H1 (cell line): ENCODE results near the gene STAC. TPM values are rescaled to one million over a fixed set of nuclear protein-coding genes. Genes with fewer than 3 reads are reported as not detected.
A peak's percentile ranks its signal among the peaks of the same experiment; 100 is the strongest.

Experiments used
- CTCF ChIA-PET: fragments of 300-600 bp; sonication (Branson Sonifier 250); formaldehyde crosslinking; loops from one replicate; lab custom pipeline; 2021; ENCODE audit not compliant: partially characterized antibody; lab: Charles Lee
- POLR2A ChIA-PET: fragments of 300-600 bp; sonication (Branson Sonifier 250); formaldehyde crosslinking; loops from one replicate; lab custom pipeline; 2021; ENCODE audit warnings: inconsistent platforms; ENCODE audit not compliant: partially characterized antibody; lab: Charles Lee
- DNase-seq, 2 experiments: peaks; one replicate each; pipeline versions ENCODE4 v3.0.0 to v3.0.0-alpha.2; 2010 to 2022; ENCODE audit warnings: low spot score in 2 of 2, low read depth in 1 of 2, mixed read lengths in 1 of 2
- FAIRE-seq: peaks from 2 replicates; lab custom pipeline; 2011; peaks lifted over from hg19 to GRCh38; lab: Jason Lieb, UNC
- H2AFZ ChIP-seq: 2 replicates; pipeline ENCODE4 v1.8.1; 2012; ENCODE audit warnings: low read length, inconsistent platforms
- H2AK5ac ChIP-seq: 2 replicates; pipeline ENCODE4 v1.6.1; 2013; ENCODE audit warnings: low read depth, low read length
- H2BK120ac ChIP-seq: replicated peaks from 2 replicates; pipeline ENCODE3; 2013; ENCODE audit warnings: low read depth, low read length, inconsistent platforms
- H2BK12ac ChIP-seq: 2 replicates; pipeline ENCODE4 v1.6.1; 2013; ENCODE audit warnings: low read depth, low read length
- H2BK15ac ChIP-seq: 2 replicates; pipeline ENCODE4 v1.6.1; 2013; ENCODE audit warnings: low read length
- H2BK20ac ChIP-seq: 2 replicates; pipeline ENCODE4 v1.6.1; 2013; ENCODE audit warnings: low read length
- H2BK5ac ChIP-seq: 2 replicates; pipeline ENCODE4 v1.6.1; 2013; ENCODE audit warnings: low read depth, low read length
- H3K14ac ChIP-seq: 2 replicates; pipeline ENCODE4 v1.6.1; 2013; ENCODE audit warnings: inconsistent platforms; ENCODE audit not compliant: insufficient read length
- H3K18ac ChIP-seq: 2 replicates; pipeline ENCODE4 v1.6.1; 2013; ENCODE audit warnings: low read length; ENCODE audit errors: extremely low read depth
- H3K23ac ChIP-seq: 2 replicates; pipeline ENCODE4 v1.6.1; 2013; ENCODE audit warnings: inconsistent platforms; ENCODE audit not compliant: insufficient read length
- H3K23me2 ChIP-seq: 2 replicates; pipeline ENCODE4 v1.6.1; 2013; ENCODE audit warnings: low read depth, low read length
- H3K27ac ChIP-seq: 2 replicates; pipeline ENCODE4 v1.6.1; 2011; ENCODE audit warnings: low read depth, low read length, inconsistent platforms
- H3K27me3 ChIP-seq, 4 experiments: replicated peaks in 1 of 4; 1 replicate in 1 of 4; 2 replicates in 3 of 4; pipeline versions ENCODE4 v1.6.1 to v1.8.1; 2011 to 2013; ENCODE audit warnings: low read length in 3 of 4, mild to moderate bottlenecking in 3 of 4, inconsistent platforms in 2 of 4, mixed read lengths in 2 of 4, moderate library complexity in 1 of 4; ENCODE audit not compliant: control insufficient read depth in 3 of 4, insufficient read depth in 3 of 4; ENCODE audit errors: extremely low read depth in 1 of 4
- H3K36me3 ChIP-seq, 4 experiments: 2 replicates each; pipeline versions ENCODE4 v1.6.1 to v1.8.1; 2011 to 2013; ENCODE audit warnings: mild to moderate bottlenecking in 4 of 4, low read length in 3 of 4, moderate library complexity in 2 of 4, control low read depth in 1 of 4, inconsistent platforms in 1 of 4; ENCODE audit not compliant: insufficient read depth in 4 of 4, control insufficient read depth in 2 of 4
- H3K4ac ChIP-seq: replicated peaks from 2 replicates; pipeline ENCODE3; 2013; ENCODE audit warnings: low read length, low read depth, mixed read lengths, inconsistent platforms; ENCODE audit not compliant: insufficient read length
- H3K4me1 ChIP-seq, 4 experiments: replicated peaks in 1 of 4; 1 replicate in 1 of 4; 2 replicates in 3 of 4; pipeline versions ENCODE4 v1.6.1 to v1.8.1; 2011 to 2013; ENCODE audit warnings: low read length in 3 of 4, inconsistent platforms in 2 of 4, mixed read lengths in 1 of 4; ENCODE audit not compliant: insufficient read depth in 4 of 4, control insufficient read depth in 3 of 4
- H3K4me2 ChIP-seq, 2 experiments: 2 replicates each; pipeline versions ENCODE4 v1.6.1 to v1.8.1; 2011 to 2013; ENCODE audit warnings: low read depth in 2 of 2, low read length in 2 of 2, control low read depth in 1 of 2, inconsistent platforms in 1 of 2, mild to moderate bottlenecking in 1 of 2; ENCODE audit not compliant: insufficient read depth in 1 of 2
- H3K4me3 ChIP-seq, 4 experiments: fragments of 200-600, 300-600 bp in 1 of 4; sonication (generic), shearing (Covaris generic), sonication (Bioruptor Twin) in 1 of 4; 2 replicates each; pipeline versions ENCODE4 v1.5.1 to v1.8.1; 2011 to 2016; ENCODE audit warnings: low read length in 4 of 4, low read depth in 3 of 4, control low read depth in 2 of 4, inconsistent platforms in 2 of 4, mild to moderate bottlenecking in 2 of 4, mixed read lengths in 1 of 4, moderate library complexity in 1 of 4; ENCODE audit not compliant: insufficient read depth in 2 of 4; ENCODE audit errors: extremely low read depth in 1 of 4
- H3K56ac ChIP-seq: replicated peaks from 2 replicates; pipeline ENCODE3; 2013; ENCODE audit warnings: low read depth, mild to moderate bottlenecking, mixed read lengths, low read length, inconsistent platforms; ENCODE audit not compliant: insufficient read length
- H3K79me1 ChIP-seq: 2 replicates; pipeline ENCODE4 v1.6.1; 2013; ENCODE audit warnings: low read depth, low read length, control low read depth
- H3K79me2 ChIP-seq, 2 experiments: 2 replicates each; pipeline versions ENCODE4 v1.6.1 to v1.8.1; 2012 to 2013; ENCODE audit warnings: low read length in 2 of 2, mild to moderate bottlenecking in 2 of 2, inconsistent platforms in 1 of 2; ENCODE audit not compliant: insufficient read depth in 2 of 2, control insufficient read depth in 1 of 2
- H3K9ac ChIP-seq, 4 experiments: replicated peaks in 1 of 4; 1 replicate in 1 of 4; 2 replicates in 3 of 4; pipeline versions ENCODE4 v1.6.1 to v1.8.1; 2011 to 2013; ENCODE audit warnings: low read depth in 3 of 4, low read length in 3 of 4, control low read depth in 2 of 4, mild to moderate bottlenecking in 2 of 4, moderate library complexity in 2 of 4, inconsistent platforms in 1 of 4; ENCODE audit errors: extremely low read depth in 1 of 4
- H3K9me3 ChIP-seq, 2 experiments: 2 replicates each; pipeline versions ENCODE4 v1.6.1 to v1.8.1; 2012 to 2013; ENCODE audit warnings: mild to moderate bottlenecking in 2 of 2, moderate library complexity in 2 of 2, control low read depth in 1 of 2, inconsistent platforms in 1 of 2, low read depth in 1 of 2, low read length in 1 of 2, mixed read lengths in 1 of 2; ENCODE audit not compliant: insufficient read depth in 2 of 2
- H4K20me1 ChIP-seq, 2 experiments: replicated peaks in 1 of 2; 2 replicates each; pipeline versions ENCODE3 to v1.8.1; 2011 to 2013; ENCODE audit warnings: inconsistent platforms in 2 of 2, low read length in 2 of 2, mild to moderate bottlenecking in 1 of 2; ENCODE audit not compliant: insufficient read depth in 2 of 2, control insufficient read depth in 1 of 2
- H4K5ac ChIP-seq: 2 replicates; pipeline ENCODE4 v1.6.1; 2013; ENCODE audit warnings: low read length, low read depth, mixed read lengths, inconsistent platforms; ENCODE audit not compliant: insufficient read length
- H4K8ac ChIP-seq: 2 replicates; pipeline ENCODE4 v1.8.0; 2013; ENCODE audit warnings: mild to moderate bottlenecking, moderate library complexity, low read length, inconsistent platforms; ENCODE audit not compliant: insufficient read depth; ENCODE audit errors: extremely low read depth
- H4K91ac ChIP-seq: replicated peaks from 2 replicates; pipeline ENCODE3; 2013; ENCODE audit warnings: low read length, mixed read lengths, inconsistent platforms; ENCODE audit not compliant: insufficient read length
- JUND ChIP-seq: IDR thresholded peaks from 2 replicates; pipeline ENCODE4 v1.6.1; 2011; ENCODE audit warnings: mild to moderate bottlenecking, improper control_type of control experiment, low read length
- MAFK ChIP-seq: IDR thresholded peaks from 2 replicates; pipeline ENCODE4 v1.6.1; 2012; ENCODE audit warnings: low read depth, mild to moderate bottlenecking, improper control_type of control experiment, low read length
- SAP30 ChIP-seq: fragments of 300-600 bp; sonication (generic); IDR thresholded peaks from 2 replicates; pipeline ENCODE4 v1.7.1; 2012; ENCODE audit warnings: low read length, moderate library complexity, mild to moderate bottlenecking, inconsistent platforms; ENCODE audit not compliant: insufficient read depth, insufficient replicate concordance
- WGBS, 2 experiments: shearing (Covaris generic) in 1 of 2; methylation state at CpG; one replicate each; pipeline versions ENCODE4 v1.1.6 to v1.1.7; 2013 to 2015; ENCODE audit warnings: low lambda C conversion rate in 2 of 2, mixed read lengths in 2 of 2, inconsistent platforms in 1 of 2, low coverage in 1 of 2, missing lambda C conversion rate in 1 of 2; ENCODE audit not compliant: insufficient replicate concordance in 2 of 2, insufficient coverage in 1 of 2, insufficient read length in 1 of 2; ENCODE audit errors: extremely low coverage in 1 of 2, missing lambda C conversion rate in 1 of 2; 5-methylcytosine and 5-hydroxymethylcytosine counted together
- polyA plus RNA-seq, 7 experiments: library from polyadenylated mRNA; depleted of rRNA in 3 of 7; stranded (reverse) in 5 of 7; unstranded in 2 of 7; fragments of >200 nt in 5 of 7; fragments of 200-250 nt in 2 of 7; gene quantifications; 1 replicate in 5 of 7; 2 replicates in 1 of 7; 4 replicates in 1 of 7; pipeline versions ENCODE4 v1.2.1 to v1.2.3, GENCODE V29; 2011 to 2013; ENCODE audit warnings: missing spikeins in 2 of 7, mixed read lengths in 2 of 7
- total RNA-seq: library from RNA; stranded (reverse); fragmentation: NEBNext Ultra II Directional; extraction: Animal tissue kit (Norgen Biotek cat#: 25700); gene quantifications from 2 replicates; pipeline ENCODE4 v1.2.1, GENCODE V29; 2021

The STAC gene
- total and polyA plus RNA-seq, 2 of the 8 experiments (the other 6 are each of a cell fraction or from before 2014, with no cell fraction given), result 8.0 to 18.1 TPM

DNA sequence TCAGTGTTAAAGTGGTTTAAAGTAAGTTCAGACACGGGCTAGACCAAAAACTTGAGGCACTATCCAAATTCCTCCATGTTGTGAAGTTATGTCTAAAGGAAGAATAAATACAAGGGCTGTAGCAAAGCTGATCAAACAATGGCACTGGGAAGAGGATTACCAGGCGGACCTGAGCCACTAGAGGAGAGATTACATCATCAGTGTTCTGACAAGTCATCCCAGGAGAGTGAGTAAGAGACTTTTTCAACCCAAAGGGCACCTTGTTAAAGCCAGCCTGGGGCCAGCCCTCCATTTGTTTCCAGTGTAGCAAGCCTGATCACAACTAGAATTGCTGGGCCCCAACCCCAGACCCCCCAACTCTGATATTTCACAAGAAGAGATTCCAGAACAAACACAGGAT, 217.1 kb downstream of the STAC start:
- Histone ChIP-seq H4K91ac (no peak overlapping the region), H3K9me3 (no peaks in the 10 kb centered on the region), H3K23me2 (no peaks in the 10 kb centered on the region), H2BK5ac (no peak overlapping the region), H3K18ac (no peak overlapping the region), H3K79me1 (no peaks in the 10 kb centered on the region), H3K27me3 (no peaks in the 10 kb centered on the region), H3K27ac (no peak overlapping the region), H3K23ac (no peak overlapping the region), H3K36me3 (no peaks in the 10 kb centered on the region), H3K9ac (no peak overlapping the region), H2BK12ac (no peak overlapping the region), H3K4ac (no peak overlapping the region), H4K8ac (peak overlapping the region; percentile 41; the same call in 1 of the 2 replicates), H3K4me3 (no peak overlapping the region), H2AFZ (0 out of 2 replicates have a peak overlapping the region, but pooled peaks have one; percentile 38), H3K56ac (no peak overlapping the region), H3K4me1 (no peaks in the 10 kb centered on the region), H2BK20ac (no peak overlapping the region), H3K79me2 (no peaks in the 10 kb centered on the region), H4K20me1 (no peaks in the 10 kb centered on the region), H3K4me2 (no peak overlapping the region), H2BK15ac (no peak overlapping the region), H2BK120ac (no peak overlapping the region), H4K5ac (no peak overlapping the region), H2AK5ac (no peak overlapping the region), H3K14ac (no peak overlapping the region)
- ChIA-PET POLR2A (no interaction called here), CTCF (no interaction called here)
- WGBS, 2 experiments, result 73% methylated on average over 2 of the region's 2 CpGs; no CpG with 5 or more reads in 1 of the 2 experiments
- DNase-seq, result no peak
- FAIRE-seq, result no peak
- TF ChIP-seq MAFK (no peak), SAP30 (no peak), JUND (no peak)
